Psoas muscle (tissue), 8 donors: ENCODE data around the gene AADACL4. TPM values are rescaled to one million over a fixed set of nuclear protein-coding genes. Genes with fewer than 3 reads are reported as not detected.

ENCODE experiments used
- ATAC-seq, 4 donors: fragments of 200-7000 bp; cut with Tn5 transposase; one replicate each; pipeline ENCODE4 v1.9.1; 2020; ENCODE audit warnings: moderate library complexity in 3 of 4, mild to moderate bottlenecking in 2 of 4
- DNase-seq, 2 donors: peaks; one replicate each; pipeline ENCODE4 v3.0.0-alpha.2; 2020
- H3K27ac ChIP-seq: fragments of 200-600 bp; one replicate; pipeline ENCODE4 v1.8.0; 2022
- H3K27me3 ChIP-seq, 3 donors: fragments of 200-600 bp in 1 of 3; one replicate each; pipeline versions ENCODE4 v1.6.1 to v1.8.0; 2013 to 2022; ENCODE audit warnings: low read length in 2 of 3, mild to moderate bottlenecking in 2 of 3, moderate library complexity in 1 of 3; ENCODE audit not compliant: insufficient read depth in 3 of 3
- H3K36me3 ChIP-seq, 2 donors: fragments of 200-600 bp in 1 of 2; one replicate each; pipeline versions ENCODE4 v1.6.1 to v1.8.0; 2013 to 2022; ENCODE audit warnings: low read depth in 1 of 2, mild to moderate bottlenecking in 1 of 2, moderate library complexity in 1 of 2; ENCODE audit not compliant: insufficient read depth in 1 of 2
- H3K4me1 ChIP-seq: fragments of 200-600 bp; one replicate; pipeline ENCODE4 v1.8.0; 2022
- H3K4me3 ChIP-seq: fragments of 200-600 bp; one replicate; pipeline ENCODE4 v1.8.0; 2022; ENCODE audit warnings: mild to moderate bottlenecking
- H3K9me3 ChIP-seq: fragments of 200-600 bp; one replicate; pipeline ENCODE4 v1.8.0; 2022
- WGBS, 3 donors: extraction: QIAGEN DNeasy Blood & Tissue Kit; methylation state at CpG; one replicate each; pipeline versions ENCODE4 v1.1.6 to v1.1.7; 2013; 5-methylcytosine and 5-hydroxymethylcytosine counted together
- intact Hi-C, 2 donors: fragments of 100-400 bp; cut with DNase I; formaldehyde crosslinking; loops; one replicate each; pipeline versions ENCODE4 v1.11.0 to v1.14.2; 2022
- polyA plus RNA-seq, 3 donors: library from polyadenylated mRNA; stranded (reverse); fragments of 200-250 nt; gene quantifications; one replicate each; pipeline ENCODE4 v1.2.3, GENCODE V29; 2013
- total RNA-seq, 4 donors: library from RNA; stranded (reverse); fragmentation: NEBNext Ultra II Directional in 2 of 4; extraction: Animal tissue kit (Norgen Biotek cat#: 25700) in 2 of 4; gene quantifications; one replicate each; pipeline versions ENCODE4 v1.2.1 to v1.2.4, GENCODE V29; 2021 to 2023
- TF ChIP-seq, protein P1 (sequence below): fragments of 200-600 bp; IDR thresholded peaks from one replicate; pipeline ENCODE4 v1.8.0; 2022; ENCODE audit warnings: antibody characterized with exemption
- donor health status: healthy with polysubstance abuse.
- donor health status: DM: no; HTN: no; CAD: no; lungs with moderate emphysema.
- donor health status: Bipolar disorder and iron deficiency.
- donor health status: healthy.
- donor health status: DM: yes; HTN: yes; CAD: no.
- donor health status: DM: no; HTN: no; CAD: no.
- donor health status: DM: no; HTN: no; CAD: no.
- donor health status: DM: yes; HTN: yes; CAD: no.

Gene AADACL4
- total and polyA plus RNA-seq, 7 donors: not detected

DNA sequence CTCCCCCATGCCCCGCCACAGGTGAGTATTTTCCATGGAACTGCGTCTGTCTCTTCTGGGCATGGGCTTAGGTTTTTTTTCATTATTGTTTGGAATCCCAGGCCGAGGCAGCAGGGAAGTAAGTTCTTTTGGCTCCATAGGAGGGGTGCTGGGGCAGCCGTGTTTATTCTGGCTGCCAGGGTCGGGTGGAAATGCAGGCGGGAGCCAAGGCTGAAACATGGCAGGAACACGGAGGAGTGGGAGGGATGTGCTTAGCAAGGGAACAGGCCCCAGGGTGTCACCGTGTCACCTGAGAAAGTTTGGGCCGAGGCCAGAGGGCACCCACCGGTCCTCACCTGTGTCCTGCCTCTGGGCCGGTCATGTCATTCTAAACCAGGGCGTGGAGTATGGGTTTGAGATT is 21.4 kb upstream of the AADACL4 start:
- WGBS, 3 donors: 33 to 44% (median 39%) methylated on average over 12 of the region's 12 CpGs
- DNase-seq (peak in 1 of 2 donors; percentile 26), ATAC-seq (no peak)
- no peak overlapping the region for H3K27ac ChIP-seq
- H3K9me3 ChIP-seq: no peaks in the 10 kb centered on the region
- peaks cover 31% of the 10 kb centered on the region for H3K4me1 ChIP-seq
- no peak overlapping the region for H3K4me3 ChIP-seq
- intact Hi-C loops: loop anchor here (5.0 kb wide), 2 partner anchors 80 to 310 kb away; no protein-coding TSS in a partner anchor
- TF ChIP-seq, protein P1, sequence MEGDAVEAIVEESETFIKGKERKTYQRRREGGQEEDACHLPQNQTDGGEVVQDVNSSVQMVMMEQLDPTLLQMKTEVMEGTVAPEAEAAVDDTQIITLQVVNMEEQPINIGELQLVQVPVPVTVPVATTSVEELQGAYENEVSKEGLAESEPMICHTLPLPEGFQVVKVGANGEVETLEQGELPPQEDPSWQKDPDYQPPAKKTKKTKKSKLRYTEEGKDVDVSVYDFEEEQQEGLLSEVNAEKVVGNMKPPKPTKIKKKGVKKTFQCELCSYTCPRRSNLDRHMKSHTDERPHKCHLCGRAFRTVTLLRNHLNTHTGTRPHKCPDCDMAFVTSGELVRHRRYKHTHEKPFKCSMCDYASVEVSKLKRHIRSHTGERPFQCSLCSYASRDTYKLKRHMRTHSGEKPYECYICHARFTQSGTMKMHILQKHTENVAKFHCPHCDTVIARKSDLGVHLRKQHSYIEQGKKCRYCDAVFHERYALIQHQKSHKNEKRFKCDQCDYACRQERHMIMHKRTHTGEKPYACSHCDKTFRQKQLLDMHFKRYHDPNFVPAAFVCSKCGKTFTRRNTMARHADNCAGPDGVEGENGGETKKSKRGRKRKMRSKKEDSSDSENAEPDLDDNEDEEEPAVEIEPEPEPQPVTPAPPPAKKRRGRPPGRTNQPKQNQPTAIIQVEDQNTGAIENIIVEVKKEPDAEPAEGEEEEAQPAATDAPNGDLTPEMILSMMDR: no peak
- H3K27me3 ChIP-seq: no peaks in the 10 kb centered on the region
- H3K36me3 ChIP-seq: no peaks in the 10 kb centered on the region

DNA sequence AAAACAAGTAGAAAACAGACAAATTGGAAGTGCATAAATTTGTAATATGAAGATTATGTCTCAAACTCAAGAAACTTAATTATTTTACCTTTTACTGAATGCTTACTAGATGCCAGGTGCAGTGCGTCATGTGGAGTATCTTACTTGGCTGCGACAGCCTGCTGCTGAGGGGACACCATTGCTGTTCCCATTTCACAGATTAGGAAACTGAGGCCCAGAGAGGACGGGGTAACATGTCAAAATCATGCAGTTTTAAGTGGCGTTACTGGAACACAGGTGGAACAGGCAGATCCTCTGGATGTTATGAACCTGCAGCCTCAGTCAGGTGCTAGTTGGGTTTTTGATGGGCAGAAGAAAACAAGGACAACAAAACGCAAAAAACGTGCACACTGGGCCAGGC is 18.6 kb upstream of the AADACL4 start:
- H3K4me3 ChIP-seq: no peak overlapping the region
- intact Hi-C loops: no loop called here
- H3K27ac ChIP-seq: no peak overlapping the region
- no peaks in the 10 kb centered on the region for H3K36me3 ChIP-seq
- DNase-seq (peak in 1 of 2 donors; percentile 3), ATAC-seq (no peak)
- TF ChIP-seq, protein P1: no peak
- H3K4me1 ChIP-seq: peaks cover 16% of the 10 kb centered on the region
- no peaks in the 10 kb centered on the region for H3K27me3 ChIP-seq
- H3K9me3 ChIP-seq: no peaks in the 10 kb centered on the region
- WGBS, 3 donors: 90 to 94% (median 90%) methylated on average over 6 of the region's 6 CpGs

DNA sequence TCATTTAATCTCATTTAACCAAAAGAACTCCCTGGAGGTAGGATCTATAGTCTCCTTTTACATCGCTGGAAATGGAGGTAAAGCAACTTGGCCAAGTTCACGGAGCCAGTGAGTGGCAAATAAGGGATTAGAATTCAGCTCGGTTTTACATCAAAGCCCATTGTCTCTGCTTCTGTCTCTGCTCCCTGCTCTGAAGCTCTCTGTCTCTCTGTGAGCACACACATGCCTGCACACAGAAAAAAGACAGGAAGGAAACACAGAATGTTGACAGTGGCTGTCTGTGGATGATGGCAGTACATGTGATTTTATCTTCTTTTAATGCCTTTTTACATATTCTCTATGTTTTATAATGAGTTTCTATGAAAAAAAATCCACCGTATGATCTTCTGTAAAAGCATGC is 17.0 kb upstream of the AADACL4 start:
- Histone ChIP-seq H3K27me3 (no peaks in the 10 kb centered on the region), H3K36me3 (no peaks in the 10 kb centered on the region), H3K4me1 (peaks cover 8% of the 10 kb centered on the region), H3K9me3 (no peaks in the 10 kb centered on the region), H3K4me3 (no peak overlapping the region), H3K27ac (no peak overlapping the region)
- TF ChIP-seq, protein P1: no peak
- peak in 1 of 2 donors; percentile 3 for DNase-seq
- no peak for ATAC-seq
- 41 to 59% (median 50%) methylated on average over 4 of the region's 4 CpGs for WGBS, 3 donors
- intact Hi-C loops: no loop called here

DNA sequence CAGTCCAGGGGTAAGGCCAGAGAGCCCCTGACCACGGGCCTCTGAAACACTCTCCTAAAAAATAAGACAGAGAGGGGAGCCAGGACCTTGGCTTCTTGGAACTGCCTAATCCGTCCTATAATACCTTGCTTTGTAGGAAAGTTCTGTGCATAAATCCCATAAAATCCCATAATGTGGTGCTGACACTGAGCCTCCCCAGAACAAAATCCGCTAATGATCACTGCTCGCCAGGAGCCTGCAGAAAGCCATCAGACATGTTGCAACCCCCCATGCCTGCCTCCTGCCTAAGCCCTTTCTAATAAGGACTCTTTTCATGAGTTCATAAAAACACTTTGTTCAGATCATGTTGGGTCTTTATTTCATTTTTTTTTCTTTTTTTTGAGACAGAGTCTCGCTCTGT is 16.6 kb upstream of the AADACL4 start:
- Histone ChIP-seq H3K9me3 (no peaks in the 10 kb centered on the region), H3K36me3 (no peaks in the 10 kb centered on the region), H3K27ac (no peak overlapping the region), H3K4me1 (peaks cover 4% of the 10 kb centered on the region), H3K4me3 (no peak overlapping the region), H3K27me3 (no peaks in the 10 kb centered on the region)
- intact Hi-C loops: no loop called here
- ATAC-seq (no peak), DNase-seq (peak in 1 of 2 donors; percentile 6)
- WGBS, 3 donors: 76 to 82% (median 79%) methylated on average over 5 of the region's 5 CpGs
- TF ChIP-seq, protein P1: no peak

DNA sequence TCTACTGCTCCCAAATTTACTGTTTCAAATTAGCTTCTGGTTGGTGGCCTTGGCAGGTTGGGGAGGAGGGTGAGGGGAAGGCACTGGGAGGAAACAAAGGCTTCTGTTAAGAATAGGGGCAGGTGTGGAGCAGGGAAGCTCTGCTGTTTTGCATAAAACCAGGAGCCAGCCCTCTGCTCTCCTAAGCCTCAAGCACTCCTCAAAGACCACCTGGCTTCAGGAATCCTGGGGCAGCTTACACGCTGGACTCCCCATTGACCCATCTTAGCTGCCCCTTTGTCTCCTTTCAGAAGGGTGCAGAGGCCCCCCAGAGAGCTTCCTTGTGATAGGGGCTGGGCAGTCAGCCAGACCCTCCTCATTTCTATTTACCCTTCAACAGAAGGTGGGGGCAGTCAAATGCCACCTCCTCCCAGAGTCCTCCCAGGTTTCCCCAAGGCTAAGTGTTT is 14.4 kb upstream of the AADACL4 start:
- Histone ChIP-seq H3K4me1 (no peaks in the 10 kb centered on the region), H3K36me3 (no peaks in the 10 kb centered on the region), H3K4me3 (no peak overlapping the region), H3K27ac (no peak overlapping the region), H3K27me3 (peaks cover 0 to 2% (median 0%) of the 10 kb centered on the region in 3 donors), H3K9me3 (no peaks in the 10 kb centered on the region)
- intact Hi-C loops: no loop called here
- WGBS, 3 donors: 91 to 100% (median 91%) methylated on average over 1 of the region's 1 CpG
- TF ChIP-seq, protein P1: no peak
- DNase-seq (peak in 1 of 2 donors; percentile 17), ATAC-seq (no peak)
